B cell (primary cell): ENCODE measurements around the gene TGFBI. TPM values are rescaled to one million over a fixed set of nuclear protein-coding genes. Genes with fewer than 3 reads are reported as not detected.

ENCODE experiments used
- ATAC-seq: fragments of 200-7000 bp; cut with Tn5 transposase; one replicate; pipeline ENCODE4 v1.10.0; 2021; ENCODE audit warnings: low read depth, mild to moderate bottlenecking, moderate number of reproducible peaks, moderate library complexity
- CTCF ChIA-PET: fragments of 350-600 bp; sonication (Branson Sonifier 250); formaldehyde crosslinking; loops from one replicate; lab custom pipeline; 2021; ENCODE audit warnings: antibody characterized with exemption, inconsistent platforms; lab: Charles Lee
- POLR2A ChIA-PET: fragments of 350-600 bp; sonication (Branson Sonifier 250); formaldehyde crosslinking; loops from one replicate; lab custom pipeline; 2021; ENCODE audit warnings: antibody characterized with exemption; lab: Charles Lee
- DNase-seq: peaks from one replicate; pipeline ENCODE4 v3.0.0; 2013
- H2AFZ ChIP-seq: 2 replicates; pipeline ENCODE4 v1.6.1; 2012; ENCODE audit warnings: mild to moderate bottlenecking, low read depth, low read length; ENCODE audit not compliant: insufficient read depth, poor library complexity, severe bottlenecking
- H3K27ac ChIP-seq, 2 donors: 1 replicate in 1 of 2; 2 replicates in 1 of 2; pipeline ENCODE4 v1.5.1; 2012 to 2013; ENCODE audit warnings: low read length in 2 of 2, mild to moderate bottlenecking in 2 of 2, moderate library complexity in 1 of 2
- H3K27me3 ChIP-seq, 4 experiments: fragments of 200-600 bp in 1 of 4; sonication (generic) in 1 of 4; replicated peaks in 1 of 4; 1 replicate in 2 of 4; 2 replicates in 2 of 4; pipeline versions ENCODE4 v1.6.1 to v1.7.0; 2013 to 2016; ENCODE audit warnings: low read length in 3 of 4, mild to moderate bottlenecking in 2 of 4, mixed read lengths in 1 of 4, moderate library complexity in 1 of 4; ENCODE audit not compliant: insufficient read depth in 4 of 4, control insufficient read depth in 3 of 4; ENCODE audit errors: control extremely low read depth in 1 of 4
- H3K36me3 ChIP-seq, 2 experiments: replicated peaks in 1 of 2; 1 replicate in 1 of 2; 2 replicates in 1 of 2; pipeline versions ENCODE4 v1.6.1 to v1.7.1; 2013; ENCODE audit warnings: low read length in 1 of 2; ENCODE audit not compliant: insufficient read depth in 2 of 2, control insufficient read depth in 1 of 2; ENCODE audit errors: control extremely low read depth in 1 of 2, extremely low read depth in 1 of 2
- H3K4me1 ChIP-seq, 2 donors: fragments of 200-600 bp in 1 of 2; sonication (generic) in 1 of 2; 1 replicate in 1 of 2; 2 replicates in 1 of 2; pipeline versions ENCODE4 v1.5.1 to v1.6.1; 2013 to 2017; ENCODE audit warnings: low read length in 2 of 2; ENCODE audit not compliant: control insufficient read depth in 2 of 2, insufficient read depth in 2 of 2
- H3K4me2 ChIP-seq: replicated peaks from 2 replicates; pipeline ENCODE3; 2012; ENCODE audit warnings: mild to moderate bottlenecking, low read depth, low read length; ENCODE audit not compliant: poor library complexity, severe bottlenecking
- H3K4me3 ChIP-seq, 5 experiments: fragments of 200-600 bp in 1 of 5; sonication (generic) in 1 of 5; 1 replicate in 3 of 5; 2 replicates in 2 of 5; pipeline versions ENCODE4 v1.5.1 to v1.7.0; 2011 to 2016; ENCODE audit warnings: low read length in 4 of 5, mild to moderate bottlenecking in 4 of 5, low read depth in 2 of 5, control low read depth in 1 of 5, moderate library complexity in 1 of 5; ENCODE audit not compliant: insufficient read depth in 1 of 5; ENCODE audit errors: control extremely low read depth in 1 of 5, extremely low read depth in 1 of 5
- H3K79me2 ChIP-seq: fragments of 200-600 bp; sonication (generic); one replicate; pipeline ENCODE4 v1.6.0; 2016; ENCODE audit warnings: low read length; ENCODE audit not compliant: control insufficient read depth, insufficient read depth
- H3K9ac ChIP-seq: fragments of 200-600 bp; sonication (generic); 2 replicates; pipeline ENCODE4 v1.6.1; 2017; ENCODE audit warnings: mild to moderate bottlenecking, low read length, moderate library complexity
- H3K9me3 ChIP-seq, 3 donors: one replicate each; pipeline versions ENCODE4 v1.6.1 to v1.7.1; 2013; ENCODE audit warnings: low read length in 2 of 3; ENCODE audit not compliant: control insufficient read depth in 2 of 3, insufficient read depth in 1 of 3; ENCODE audit errors: control extremely low read depth in 1 of 3
- H4K20me1 ChIP-seq: 2 replicates; pipeline ENCODE4 v1.6.0; 2012; ENCODE audit warnings: mild to moderate bottlenecking, low read length; ENCODE audit not compliant: insufficient read depth, control insufficient read depth, poor library complexity, severe bottlenecking
- H3K27ac Mint-ChIP-seq: one replicate; pipeline ENCODE4 v1.8.0; 2021; ENCODE audit warnings: mixed read lengths
- H3K27me3 Mint-ChIP-seq: one replicate; pipeline ENCODE4 v1.8.0; 2021; ENCODE audit warnings: mixed read lengths
- H3K4me1 Mint-ChIP-seq: one replicate; pipeline ENCODE4 v1.8.0; 2021; ENCODE audit warnings: mixed read lengths
- H3K4me3 Mint-ChIP-seq: one replicate; pipeline ENCODE4 v1.8.0; 2021; ENCODE audit warnings: mixed read lengths
- H3K9me3 Mint-ChIP-seq: one replicate; pipeline ENCODE4 v1.8.0; 2022; ENCODE audit warnings: mixed read lengths; ENCODE audit not compliant: insufficient read depth
- EZH2 ChIP-seq: IDR thresholded peaks from 2 replicates; pipeline ENCODE4 v1.6.1; 2012; ENCODE audit warnings: borderline replicate concordance, low read depth, mild to moderate bottlenecking, moderate library complexity, low read length; ENCODE audit not compliant: insufficient read depth, poor library complexity, severe bottlenecking
- WGBS: methylation state at CpG from one replicate; pipeline ENCODE4 v1.1.5; 2013; ENCODE audit warnings: missing lambda C conversion rate; ENCODE audit not compliant: insufficient coverage; 5-methylcytosine and 5-hydroxymethylcytosine counted together
- intact Hi-C: fragments of 100-400 bp; cut with micrococcal nuclease; formaldehyde crosslinking; loops from one replicate; pipeline ENCODE4 v1.10.0; 2022
- polyA plus RNA-seq: library from polyadenylated mRNA; depleted of rRNA; stranded (reverse); fragments of >200 nt; gene quantifications from 2 replicates; pipeline ENCODE4 v1.2.3, GENCODE V29; 2012
- total RNA-seq, 2 donors: library from RNA; stranded (reverse); fragments of 120-200 nt in 1 of 2; gene quantifications; 1 replicate in 1 of 2; 2 replicates in 1 of 2; pipeline versions ENCODE4 v1.2.3 to v1.2.4, GENCODE V29; 2013 to 2022
- TF ChIP-seq, protein P1 (sequence below): fragments of 200-600 bp; IDR thresholded peaks from one replicate; pipeline ENCODE4 v1.8.0; 2022; ENCODE audit warnings: antibody characterized with exemption, mild to moderate bottlenecking

TGFBI gene
- total and polyA plus RNA-seq, 2 donors (not counting 1 experiment from before 2014, with no cell fraction given): 3.7 to 4.5 TPM

DNA sequence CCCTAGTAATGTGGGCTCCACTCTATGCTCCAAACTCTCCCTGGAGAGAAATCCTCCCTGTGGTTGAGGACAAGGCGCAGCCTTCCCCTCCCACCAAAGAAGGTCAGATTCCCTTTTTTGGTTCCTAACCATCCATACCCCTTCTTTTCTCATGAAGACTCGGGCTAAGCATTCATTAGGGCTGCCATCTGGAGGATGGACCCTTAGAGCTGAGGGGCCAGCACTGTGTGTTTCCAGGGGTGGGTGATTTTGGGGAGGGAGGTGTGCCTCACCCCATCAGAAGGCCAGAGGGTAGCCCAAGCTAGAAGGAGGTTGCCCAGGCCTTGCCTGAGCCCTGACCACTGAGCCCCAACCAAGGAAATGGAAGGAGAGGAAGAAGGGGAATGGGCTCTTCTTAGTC is 36.8 kb downstream of the TGFBI start:
- Mint-ChIP-seq H3K4me1 (no peaks in the 10 kb centered on the region), H3K9me3 (no peaks in the 10 kb centered on the region), H3K4me3 (no peak overlapping the region), H3K27me3 (peaks cover 15% of the 10 kb centered on the region), H3K27ac (no peak overlapping the region)
- H3K9ac ChIP-seq: no peak overlapping the region
- H2AFZ ChIP-seq: no peak overlapping the region
- no peaks in the 10 kb centered on the region for H3K4me1 ChIP-seq
- H3K27ac ChIP-seq: no peak overlapping the region
- intact Hi-C loops: loop anchor here (10.0 kb wide), 1 partner anchor 121 kb away; no protein-coding TSS in a partner anchor
- ChIA-PET POLR2A (no interaction called here), CTCF (no interaction called here)
- no peak overlapping the region for H3K4me3 ChIP-seq
- WGBS: 100% methylated on average over 1 of the region's 2 CpGs
- ATAC-seq (no peak), DNase-seq (no peak)
- H3K27me3 ChIP-seq: peaks cover 0 to 5% (median 0%) of the 10 kb centered on the region in 4 experiments
- TF ChIP-seq, protein P1, sequence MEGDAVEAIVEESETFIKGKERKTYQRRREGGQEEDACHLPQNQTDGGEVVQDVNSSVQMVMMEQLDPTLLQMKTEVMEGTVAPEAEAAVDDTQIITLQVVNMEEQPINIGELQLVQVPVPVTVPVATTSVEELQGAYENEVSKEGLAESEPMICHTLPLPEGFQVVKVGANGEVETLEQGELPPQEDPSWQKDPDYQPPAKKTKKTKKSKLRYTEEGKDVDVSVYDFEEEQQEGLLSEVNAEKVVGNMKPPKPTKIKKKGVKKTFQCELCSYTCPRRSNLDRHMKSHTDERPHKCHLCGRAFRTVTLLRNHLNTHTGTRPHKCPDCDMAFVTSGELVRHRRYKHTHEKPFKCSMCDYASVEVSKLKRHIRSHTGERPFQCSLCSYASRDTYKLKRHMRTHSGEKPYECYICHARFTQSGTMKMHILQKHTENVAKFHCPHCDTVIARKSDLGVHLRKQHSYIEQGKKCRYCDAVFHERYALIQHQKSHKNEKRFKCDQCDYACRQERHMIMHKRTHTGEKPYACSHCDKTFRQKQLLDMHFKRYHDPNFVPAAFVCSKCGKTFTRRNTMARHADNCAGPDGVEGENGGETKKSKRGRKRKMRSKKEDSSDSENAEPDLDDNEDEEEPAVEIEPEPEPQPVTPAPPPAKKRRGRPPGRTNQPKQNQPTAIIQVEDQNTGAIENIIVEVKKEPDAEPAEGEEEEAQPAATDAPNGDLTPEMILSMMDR: no peak
- no peak for TF ChIP-seq EZH2
- no peaks in the 10 kb centered on the region for H3K79me2 ChIP-seq
- H3K9me3 ChIP-seq: no peaks in the 10 kb centered on the region
- H3K36me3 ChIP-seq: no peaks in the 10 kb centered on the region
- H3K4me2 ChIP-seq: no peak overlapping the region
- no peaks in the 10 kb centered on the region for H4K20me1 ChIP-seq

DNA sequence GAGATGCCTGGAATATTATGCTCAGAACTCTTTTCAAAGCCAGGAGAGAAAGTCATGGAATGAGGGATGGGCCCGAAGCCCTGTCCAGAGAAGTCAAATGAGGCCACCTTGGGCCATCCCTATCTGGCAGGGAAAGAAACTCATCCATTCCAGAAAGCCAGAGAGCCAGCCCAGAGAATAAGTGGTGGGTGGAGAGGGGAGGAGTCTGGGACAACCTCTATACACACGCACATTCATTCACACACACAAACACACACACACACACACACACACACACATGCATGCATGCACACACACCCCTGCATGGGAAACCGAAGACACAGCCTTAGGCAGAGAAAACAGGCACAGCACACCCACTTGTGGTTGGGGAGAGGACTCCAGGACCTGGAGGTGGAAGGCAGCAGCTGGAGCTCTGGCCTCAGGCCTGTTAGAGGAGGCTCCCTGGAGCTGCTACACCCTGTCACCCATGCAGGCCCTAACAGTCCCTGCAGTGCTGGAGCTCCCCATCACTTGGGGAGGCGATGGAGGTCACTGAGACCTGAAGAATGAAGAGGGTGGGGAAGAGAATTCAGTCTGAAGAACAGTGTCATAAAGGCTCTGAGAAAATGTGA is 38.0 kb downstream of the TGFBI start:
- no peaks in the 10 kb centered on the region for H3K79me2 ChIP-seq
- intact Hi-C loops: loop anchor here (10.0 kb wide), 1 partner anchor 122 kb away; no protein-coding TSS in a partner anchor
- no peak overlapping the region for H2AFZ ChIP-seq
- ChIA-PET POLR2A (no interaction called here), CTCF (no interaction called here)
- peaks cover 0 to 5% (median 0%) of the 10 kb centered on the region in 4 experiments for H3K27me3 ChIP-seq
- H3K4me3 ChIP-seq: no peak overlapping the region
- H3K9ac ChIP-seq: no peak overlapping the region
- WGBS: 90% methylated on average over 3 of the region's 4 CpGs
- Mint-ChIP-seq H3K27me3 (peaks cover 15% of the 10 kb centered on the region), H3K4me1 (no peaks in the 10 kb centered on the region), H3K9me3 (no peaks in the 10 kb centered on the region), H3K4me3 (no peak overlapping the region), H3K27ac (no peak overlapping the region)
- no peaks in the 10 kb centered on the region for H4K20me1 ChIP-seq
- ATAC-seq (no peak), DNase-seq (no peak)
- H3K36me3 ChIP-seq: no peaks in the 10 kb centered on the region
- H3K4me2 ChIP-seq: no peak overlapping the region
- no peak for TF ChIP-seq EZH2
- TF ChIP-seq, protein P1: no peak
- H3K4me1 ChIP-seq: no peaks in the 10 kb centered on the region
- H3K27ac ChIP-seq: no peak overlapping the region
- H3K9me3 ChIP-seq: no peaks in the 10 kb centered on the region
